ENCODE results near the gene UBE2D3. TPM values are rescaled to one million over a fixed set of nuclear protein-coding genes. Genes with fewer than 3 reads are reported as not detected.

The UBE2D3 gene
- total RNA-seq, 2 experiments from 2014 or later, result 347 to 363 TPM

DNA sequence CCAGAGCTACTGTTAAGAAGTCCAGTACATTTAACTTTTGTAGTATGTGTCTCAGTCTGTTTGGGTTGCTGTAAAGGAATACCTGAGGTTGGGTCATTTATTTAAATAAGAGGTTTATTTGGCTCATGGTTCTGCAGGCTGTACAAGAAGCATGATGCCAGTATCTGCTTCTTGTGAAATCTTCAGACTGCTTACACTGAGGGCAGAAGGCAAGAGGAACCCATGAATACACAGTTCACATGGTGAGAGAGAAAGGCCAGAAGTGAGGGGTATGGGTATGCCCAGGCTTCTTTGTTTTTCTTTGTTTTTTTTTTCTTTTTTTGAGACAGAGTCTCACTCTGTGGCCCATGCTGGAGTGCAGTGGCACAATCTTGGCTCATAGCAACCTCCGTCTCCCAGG lies 35.4 kb upstream of the UBE2D3 start:
- no peaks in the 10 kb centered on the region for H3K9me2 ChIP-seq (ENCODE audit: insufficient read depth, low read length)
- TF ChIP-seq EZH2phosphoT487 (IDR thresholded peaks at IDR 0.05; ENCODE audit: borderline replicate concordance, low read depth, low read length), result no peak
- TF ChIP-seq, protein P1, sequence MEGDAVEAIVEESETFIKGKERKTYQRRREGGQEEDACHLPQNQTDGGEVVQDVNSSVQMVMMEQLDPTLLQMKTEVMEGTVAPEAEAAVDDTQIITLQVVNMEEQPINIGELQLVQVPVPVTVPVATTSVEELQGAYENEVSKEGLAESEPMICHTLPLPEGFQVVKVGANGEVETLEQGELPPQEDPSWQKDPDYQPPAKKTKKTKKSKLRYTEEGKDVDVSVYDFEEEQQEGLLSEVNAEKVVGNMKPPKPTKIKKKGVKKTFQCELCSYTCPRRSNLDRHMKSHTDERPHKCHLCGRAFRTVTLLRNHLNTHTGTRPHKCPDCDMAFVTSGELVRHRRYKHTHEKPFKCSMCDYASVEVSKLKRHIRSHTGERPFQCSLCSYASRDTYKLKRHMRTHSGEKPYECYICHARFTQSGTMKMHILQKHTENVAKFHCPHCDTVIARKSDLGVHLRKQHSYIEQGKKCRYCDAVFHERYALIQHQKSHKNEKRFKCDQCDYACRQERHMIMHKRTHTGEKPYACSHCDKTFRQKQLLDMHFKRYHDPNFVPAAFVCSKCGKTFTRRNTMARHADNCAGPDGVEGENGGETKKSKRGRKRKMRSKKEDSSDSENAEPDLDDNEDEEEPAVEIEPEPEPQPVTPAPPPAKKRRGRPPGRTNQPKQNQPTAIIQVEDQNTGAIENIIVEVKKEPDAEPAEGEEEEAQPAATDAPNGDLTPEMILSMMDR (conservative IDR thresholded peaks at IDR 0.05; ENCODE audit: low read length), result no peak
- peaks cover 43% of the 10 kb centered on the region; the same call in 1 of the 2 replicates for H3K9me3 ChIP-seq (ENCODE audit: low read length)
- no peak overlapping the region for H3K27ac ChIP-seq (ENCODE audit: low read depth, low read length, poor library complexity, severe bottlenecking)
- intact Hi-C loops (cut with micrococcal nuclease; ENCODE audit: unreplicated experiment), result no loop called here
- H4K20me1 ChIP-seq (ENCODE audit: insufficient read depth, low read length), result no peaks in the 10 kb centered on the region
- no peak overlapping the region for H3K4me2 ChIP-seq (ENCODE audit: low read length)
- DNase-seq (ENCODE audit: low spot score), result no peak
- H2AFZ ChIP-seq (ENCODE audit: low read length), result no peak overlapping the region
- BruUV-seq (replicated peaks), result no TSS peak
- peaks cover 78% of the 10 kb centered on the region for H3K36me3 ChIP-seq (ENCODE audit: insufficient read depth, low read length)
- H3K79me2 ChIP-seq (ENCODE audit: insufficient read depth, low read depth, low read length), result peaks cover 80% of the 10 kb centered on the region
- POLR2A ChIA-PET, result interaction anchor here (0.7 to 7.1 kb wide), 3 partner anchors 26 to 46 kb away, joined by 3 to 116 read pairs (median 4); partner anchors contain the start of gene UBE2D3
- no peak overlapping the region for H3K4me3 ChIP-seq (ENCODE audit: low read depth, low read length, poor library complexity, severe bottlenecking)
- CTCF ChIA-PET (ENCODE audit: unreplicated experiment), result no interaction called here
- peaks cover 20% of the 10 kb centered on the region for H3K4me1 ChIP-seq (ENCODE audit: insufficient read depth, low read length, poor library complexity, severe bottlenecking)

DNA sequence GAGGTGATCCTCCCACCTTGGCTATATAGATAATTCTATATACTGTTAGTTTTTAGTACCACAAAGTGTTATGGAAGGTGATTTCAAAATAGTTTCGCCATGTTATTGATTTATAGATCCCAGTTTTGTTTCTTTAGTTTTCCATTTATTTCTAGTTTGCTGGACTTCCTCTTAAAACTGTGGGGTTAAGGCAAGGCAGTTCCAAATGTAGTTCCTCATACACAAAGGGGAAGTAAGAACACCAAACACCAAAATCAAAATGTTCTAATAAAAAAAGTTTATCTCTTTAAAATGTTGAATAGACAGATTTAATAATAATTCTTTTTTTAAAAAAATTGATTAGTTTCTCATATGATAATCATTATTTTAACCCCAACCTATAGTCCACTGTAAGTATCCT lies 34.7 kb upstream of the UBE2D3 start:
- no peak for TF ChIP-seq EZH2phosphoT487 (IDR thresholded peaks at IDR 0.05; ENCODE audit: borderline replicate concordance, low read depth, low read length)
- TF ChIP-seq, protein P1 (conservative IDR thresholded peaks at IDR 0.05; ENCODE audit: low read length), result no peak
- BruUV-seq (replicated peaks), result no TSS peak
- intact Hi-C loops (cut with micrococcal nuclease; ENCODE audit: unreplicated experiment), result no loop called here
- H3K9me3 ChIP-seq (ENCODE audit: low read length), result peaks cover 43% of the 10 kb centered on the region; the same call in 1 of the 2 replicates
- no peak for DNase-seq (ENCODE audit: low spot score)
- POLR2A ChIA-PET, result interaction anchor here (0.6 to 1.1 kb wide), 4 partner anchors 10 to 1004 kb away, joined by 3 to 4 read pairs (median 3); no protein-coding TSS in a partner anchor
- H3K4me1 ChIP-seq (ENCODE audit: insufficient read depth, low read length, poor library complexity, severe bottlenecking), result peaks cover 20% of the 10 kb centered on the region
- H3K79me2 ChIP-seq (ENCODE audit: insufficient read depth, low read depth, low read length), result peaks cover 78% of the 10 kb centered on the region
- no peaks in the 10 kb centered on the region for H3K9me2 ChIP-seq (ENCODE audit: insufficient read depth, low read length)
- CTCF ChIA-PET (ENCODE audit: unreplicated experiment), result no interaction called here
- H3K4me2 ChIP-seq (ENCODE audit: low read length), result no peak overlapping the region
- H3K36me3 ChIP-seq (ENCODE audit: insufficient read depth, low read length), result peaks cover 78% of the 10 kb centered on the region
- H4K20me1 ChIP-seq (ENCODE audit: insufficient read depth, low read length), result no peaks in the 10 kb centered on the region
- no peak overlapping the region for H3K4me3 ChIP-seq (ENCODE audit: low read depth, low read length, poor library complexity, severe bottlenecking)
- H3K27ac ChIP-seq (ENCODE audit: low read depth, low read length, poor library complexity, severe bottlenecking), result no peak overlapping the region
- H2AFZ ChIP-seq (ENCODE audit: low read length), result no peak overlapping the region

DNA sequence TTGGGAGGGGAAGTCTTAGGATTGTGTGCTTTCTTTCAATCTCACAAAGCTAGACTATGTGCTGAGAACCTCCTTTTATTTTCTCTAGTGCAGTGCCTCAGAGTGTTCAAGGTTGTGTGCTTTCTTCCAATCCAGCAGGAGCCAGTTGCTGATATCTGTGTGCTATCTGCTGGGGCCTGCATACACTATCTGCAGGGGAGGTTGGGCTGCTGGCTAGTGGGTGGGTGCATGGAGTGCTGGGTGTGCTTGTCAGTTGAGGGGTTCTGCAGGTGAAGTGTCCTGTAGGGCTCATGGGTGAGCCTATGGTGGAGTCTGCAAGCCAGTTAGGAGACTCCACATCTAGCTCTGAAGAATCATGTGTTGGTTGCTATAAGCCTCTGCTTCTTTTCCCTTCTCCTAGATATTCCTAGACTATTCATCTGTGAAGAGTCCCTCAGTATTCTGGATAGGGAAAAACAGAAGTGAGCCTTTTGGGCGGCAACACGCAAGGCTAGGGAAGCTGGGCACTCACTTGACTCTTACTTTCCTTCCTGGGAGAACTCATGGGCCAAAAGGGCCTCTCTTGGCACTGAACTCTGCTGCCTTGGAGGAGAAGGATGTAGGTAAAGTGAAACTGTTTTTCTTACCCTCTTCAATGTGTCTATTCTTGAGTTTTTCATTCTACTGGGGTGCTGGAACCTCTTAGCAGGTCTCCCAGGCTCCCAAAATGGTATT lies 33.4 kb upstream of the UBE2D3 start:
- Histone ChIP-seq H3K4me2 (ENCODE audit: low read length) (no peak overlapping the region), H3K9me3 (ENCODE audit: low read length) (peaks cover 43% of the 10 kb centered on the region; the same call in 1 of the 2 replicates), H3K79me2 (ENCODE audit: insufficient read depth, low read depth, low read length) (peaks cover 76% of the 10 kb centered on the region), H3K27ac (ENCODE audit: low read depth, low read length, poor library complexity, severe bottlenecking) (no peak overlapping the region), H2AFZ (ENCODE audit: low read length) (no peak overlapping the region), H3K4me1 (ENCODE audit: insufficient read depth, low read length, poor library complexity, severe bottlenecking) (peaks cover 9% of the 10 kb centered on the region), H3K9me2 (ENCODE audit: insufficient read depth, low read length) (no peaks in the 10 kb centered on the region), H4K20me1 (ENCODE audit: insufficient read depth, low read length) (no peaks in the 10 kb centered on the region), H3K4me3 (ENCODE audit: low read depth, low read length, poor library complexity, severe bottlenecking) (no peak overlapping the region), H3K36me3 (ENCODE audit: insufficient read depth, low read length) (peaks cover 74% of the 10 kb centered on the region)
- DNase-seq (ENCODE audit: low spot score), result no peak
- ChIA-PET POLR2A (interaction anchor here (0.6 to 1.1 kb wide), 2 partner anchors 8 to 114 kb away, joined by 3 read pairs; no protein-coding TSS in a partner anchor), CTCF (ENCODE audit: unreplicated experiment) (no interaction called here)
- no TSS peak for BruUV-seq (replicated peaks)
- TF ChIP-seq, protein P1 (conservative IDR thresholded peaks at IDR 0.05; ENCODE audit: low read length), result no peak
- no peak for TF ChIP-seq EZH2phosphoT487 (IDR thresholded peaks at IDR 0.05; ENCODE audit: borderline replicate concordance, low read depth, low read length)
- intact Hi-C loops (cut with micrococcal nuclease; ENCODE audit: unreplicated experiment), result no loop called here
